Fibroblast of skin of left quadriceps (primary cell): ENCODE data around the gene FST.

Experiments used
- DNase-seq, 2 experiments: peaks; one replicate each; pipeline ENCODE4 v3.0.0-alpha.2; 2013; ENCODE audit warnings: low read depth in 2 of 2

FST gene

GRCh38 chr5:53473633-53474032 is 6.8 kb upstream of the FST start:
- no peak for DNase-seq

- no peak for DNase-seq
These were observed 5.1 kb upstream of the FST start for GRCh38 chr5:53475320-53475719.

GRCh38 chr5:53476019-53476418 is 4.4 kb upstream of the FST start:
- DNase-seq = no peak

GRCh38 chr5:53476531-53477480 is 3.6 kb upstream of the FST start:
- no peak for DNase-seq

GRCh38 chr5:53478411-53479044 is 1.9 kb upstream of the FST start:
- peak in 1 of 2 experiments; percentile 38 for DNase-seq

DNA sequence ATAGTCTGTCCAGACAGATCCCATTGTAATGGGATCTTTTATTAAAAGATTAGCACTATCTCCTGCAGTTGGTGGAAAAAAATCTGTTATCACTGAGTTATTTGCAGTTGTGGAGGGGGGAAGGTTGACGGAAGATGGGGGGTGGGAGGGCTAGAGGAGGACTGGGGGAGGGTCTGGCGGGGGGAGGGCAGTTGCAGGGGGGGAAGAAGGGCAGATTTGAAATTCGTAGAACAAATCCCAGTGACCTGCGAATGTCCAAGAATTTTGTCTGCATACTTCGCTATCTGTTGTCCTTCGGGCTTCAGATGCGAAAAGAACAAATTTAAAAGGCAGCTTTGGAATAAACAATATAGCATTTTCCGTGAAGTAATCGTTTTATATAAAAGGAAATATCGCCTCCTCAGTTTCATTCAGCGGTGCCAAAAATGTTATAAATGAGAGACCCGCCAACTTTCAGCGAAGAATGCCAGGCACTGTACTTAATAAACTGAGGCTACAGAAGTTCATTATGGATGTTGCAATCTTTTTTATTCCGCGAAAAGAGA is 1.3 kb upstream of the FST start:
- no peak for DNase-seq

GRCh38 chr5:53479590-53480415 is 626 bp upstream of the FST start:
- DNase-seq = peak; percentile 48 to 53

- DNase-seq = no peak
These were observed 894 bp downstream of the FST start for GRCh38 chr5:53481159-53481886.

GRCh38 chr5:53481887-53482716 is 1.7 kb downstream of the FST start:
- DNase-seq = peak in 1 of 2 experiments; percentile 39

DNA sequence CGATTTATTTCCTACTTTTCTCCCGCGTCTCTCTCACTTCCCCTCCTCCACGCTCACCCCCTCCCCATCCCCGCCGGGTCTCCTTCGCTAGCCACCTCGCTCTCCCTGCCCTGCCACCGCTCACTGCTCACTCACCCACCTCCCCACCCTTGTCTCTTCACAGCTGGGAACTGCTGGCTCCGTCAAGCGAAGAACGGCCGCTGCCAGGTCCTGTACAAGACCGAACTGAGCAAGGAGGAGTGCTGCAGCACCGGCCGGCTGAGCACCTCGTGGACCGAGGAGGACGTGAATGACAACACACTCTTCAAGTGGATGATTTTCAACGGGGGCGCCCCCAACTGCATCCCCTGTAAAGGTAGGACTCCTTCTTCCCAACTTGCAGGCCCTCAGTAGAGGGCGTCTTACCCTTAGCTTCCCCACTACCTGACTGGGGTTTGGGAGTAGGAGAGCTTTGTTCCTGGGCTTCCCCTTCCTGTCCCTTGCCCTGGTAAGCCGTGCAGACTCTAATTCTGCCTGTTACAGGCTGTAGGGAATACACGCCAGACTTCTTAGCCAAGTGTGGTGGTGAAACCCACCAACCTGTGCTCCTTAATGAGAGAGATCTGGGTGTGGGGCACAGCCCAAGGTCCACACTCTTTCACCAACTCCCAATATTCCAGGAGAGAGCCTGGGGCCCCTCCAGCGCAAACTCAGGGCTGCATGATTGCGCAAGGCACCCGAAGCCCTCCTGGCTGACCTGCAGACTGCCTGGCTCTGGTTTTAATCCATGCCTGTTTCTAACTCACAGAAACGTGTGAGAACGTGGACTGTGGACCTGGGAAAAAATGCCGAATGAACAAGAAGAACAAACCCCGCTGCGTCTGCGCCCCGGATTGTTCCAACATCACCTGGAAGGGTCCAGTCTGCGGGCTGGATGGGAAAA is 2.5 kb downstream of the FST start:
- peak in 1 of 2 experiments; percentile 25 for DNase-seq

DNA sequence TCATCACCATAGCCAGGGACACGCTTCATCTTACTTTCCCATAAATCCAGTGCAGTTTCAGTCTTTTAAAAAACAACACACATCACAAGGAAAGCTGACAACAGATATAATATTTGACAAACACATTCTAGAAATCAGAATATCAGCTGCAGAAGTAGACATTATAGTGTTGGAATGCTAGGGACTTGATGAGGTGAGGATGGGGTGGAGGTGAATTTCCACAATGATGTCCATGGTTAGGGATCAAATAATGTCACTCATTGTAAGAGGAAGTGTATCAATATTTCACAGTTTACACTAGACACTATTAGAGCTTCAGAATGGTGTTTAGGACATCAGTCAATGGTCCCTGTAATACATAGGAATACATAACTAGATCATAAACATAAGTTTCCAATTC is 7.0 kb downstream of the FST start:
- DNase-seq = no peak

DNA sequence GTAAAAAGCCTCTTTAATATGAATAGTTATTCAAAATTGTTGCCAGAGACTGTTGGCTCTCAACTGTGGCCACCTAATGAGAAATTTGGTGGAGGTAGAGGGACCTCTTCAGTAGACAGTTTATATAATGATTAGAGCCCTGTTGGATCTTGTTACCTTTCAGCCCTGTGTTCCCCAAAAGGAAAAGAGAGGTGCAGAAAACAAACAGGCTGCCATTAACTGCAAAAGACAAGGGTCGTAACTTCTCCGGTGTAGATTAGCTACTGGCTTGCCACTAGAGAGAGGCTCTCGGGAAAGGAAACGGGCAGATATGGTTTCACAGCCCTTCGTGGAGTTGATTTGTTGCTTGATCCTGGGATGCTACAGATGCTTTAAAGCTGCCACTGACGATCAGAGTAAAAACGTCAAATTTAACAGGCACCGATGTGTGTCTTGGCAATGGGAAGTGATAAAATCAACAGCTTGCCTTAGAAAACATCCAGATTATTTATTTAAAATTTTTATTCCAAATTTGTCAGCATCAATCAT is 7.8 kb downstream of the FST start:
- DNase-seq = no peak

GRCh38 chr5:53490747-53491146 is 10.3 kb downstream of the FST start:
- DNase-seq = no peak

- DNase-seq = no peak
These were observed 20.6 kb downstream of the FST start for GRCh38 chr5:53501054-53501453.

DNA sequence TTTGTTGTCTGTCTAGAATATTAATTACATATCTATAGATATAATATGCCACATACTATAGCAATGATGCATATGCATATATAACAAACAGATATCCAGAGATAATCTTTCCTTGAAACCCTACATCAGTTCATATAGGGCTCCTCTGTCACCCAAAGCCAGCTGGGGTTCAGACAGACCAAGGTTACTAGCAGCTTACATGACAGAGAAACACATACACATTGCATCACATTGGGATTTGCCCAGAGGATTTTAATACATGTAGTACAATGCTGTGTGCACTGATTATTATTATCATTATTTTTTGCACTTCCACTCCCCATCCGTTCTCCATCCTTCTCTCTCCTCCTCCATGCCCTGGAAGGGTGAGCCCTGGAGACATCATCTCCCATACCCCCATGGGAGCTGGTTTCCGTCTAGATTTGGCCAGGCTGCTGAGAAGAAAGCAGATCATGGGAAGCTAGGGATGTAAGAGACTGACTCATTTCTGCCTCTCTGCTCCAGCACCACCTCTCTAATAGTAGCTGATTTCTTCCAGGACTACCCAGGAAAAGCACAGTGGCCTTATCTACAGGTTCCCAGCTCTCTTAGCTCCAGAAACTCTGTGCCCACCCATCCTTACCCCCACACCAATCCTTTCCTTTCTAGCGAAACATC is 23.3 kb downstream of the FST start:
- no peak for DNase-seq

DNA sequence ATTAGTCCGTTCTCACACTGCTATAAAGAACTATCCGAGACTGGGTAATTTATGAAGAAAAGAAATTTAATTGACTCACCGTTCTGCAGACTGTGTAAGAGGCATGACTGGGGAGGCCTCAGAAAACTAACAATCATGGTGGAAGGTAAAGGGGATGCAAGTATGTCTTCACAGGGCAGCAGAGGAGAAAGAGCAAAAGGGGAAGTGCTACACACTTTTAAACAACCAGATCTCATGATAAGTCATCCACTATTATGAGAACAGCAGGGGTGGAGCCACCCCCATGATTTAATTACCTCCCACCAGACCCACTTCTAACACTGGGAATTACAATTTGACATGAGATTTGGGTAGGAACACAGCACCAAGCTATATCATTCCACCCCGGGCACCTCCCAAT is 26.6 kb downstream of the FST start:
- DNase-seq = no peak

DNA sequence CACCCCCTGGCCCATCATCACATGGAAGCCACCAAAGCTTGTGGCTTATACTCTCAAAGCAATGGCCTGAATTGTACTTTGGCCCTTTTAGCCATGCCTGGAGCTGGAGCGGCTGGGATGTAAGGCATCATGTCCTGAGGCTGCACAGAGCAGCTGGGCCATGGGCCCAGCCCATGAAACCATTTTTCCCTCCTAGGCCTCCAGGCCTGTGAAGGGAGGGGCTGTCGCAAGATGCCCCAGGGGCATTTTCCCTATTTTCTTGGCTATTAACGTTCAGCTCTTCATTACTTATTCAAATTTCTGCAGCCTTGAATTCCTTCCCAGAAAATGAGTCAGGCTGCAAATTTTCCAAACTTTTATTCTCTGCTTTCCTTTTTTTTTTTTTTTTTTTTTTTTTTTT is 27.7 kb downstream of the FST start:
- DNase-seq = no peak

- no peak for DNase-seq
These were observed 32.1 kb downstream of the FST start for GRCh38 chr5:53512539-53512938.
